Ecto neural progenitor cell (in vitro differentiated cells): ENCODE results near the gene SKI.

Experiments
- DNase-seq: peaks from one replicate; pipeline ENCODE4 v3.0.0-alpha.2; 2018; ENCODE audit warnings: low spot score

The SKI gene

GRCh38 chr1:2339206-2340085 lies 111.3 kb downstream of the SKI start:
- no peak for DNase-seq

GRCh38 chr1:2340086-2340917 lies 112.2 kb downstream of the SKI start:
- DNase-seq = no peak

- no peak for DNase-seq
These were observed 112.8 kb downstream of the SKI start for GRCh38 chr1:2340918-2341254.

GRCh38 chr1:2341706-2342383 lies 113.7 kb downstream of the SKI start:
- DNase-seq = no peak

GRCh38 chr1:2342384-2343022 lies 114.4 kb downstream of the SKI start:
- DNase-seq = no peak

- no peak for DNase-seq
These were observed 115.2 kb downstream of the SKI start for GRCh38 chr1:2343023-2343935.

GRCh38 chr1:2344121-2344681 lies 116.1 kb downstream of the SKI start:
- DNase-seq = no peak

- DNase-seq = no peak
These were observed 116.7 kb downstream of the SKI start for GRCh38 chr1:2344744-2345296.

- no peak for DNase-seq
These were observed 117.4 kb downstream of the SKI start for GRCh38 chr1:2345297-2346075.

GRCh38 chr1:2346691-2347408 lies 118.7 kb downstream of the SKI start:
- no peak for DNase-seq

GRCh38 chr1:2347409-2347785 lies 119.3 kb downstream of the SKI start:
- no peak for DNase-seq

GRCh38 chr1:2347896-2348295 lies 119.8 kb downstream of the SKI start:
- DNase-seq = no peak

- no peak for DNase-seq
These were observed 120.5 kb downstream of the SKI start for GRCh38 chr1:2348346-2349325.

GRCh38 chr1:2349806-2350205 lies 121.7 kb downstream of the SKI start:
- no peak for DNase-seq

- DNase-seq = no peak
These were observed 122.4 kb downstream of the SKI start for GRCh38 chr1:2350501-2350900.

- no peak for DNase-seq
These were observed 123.0 kb downstream of the SKI start for GRCh38 chr1:2350911-2351655.

GRCh38 chr1:2351723-2352122 lies 123.6 kb downstream of the SKI start:
- DNase-seq = no peak
